ENCODE data around the gene TPSAB1.

The TPSAB1 gene

GRCh38 chr16:1214719-1215118 is 25.8 kb upstream of the TPSAB1 start:
- TF ChIP-seq, protein P1, sequence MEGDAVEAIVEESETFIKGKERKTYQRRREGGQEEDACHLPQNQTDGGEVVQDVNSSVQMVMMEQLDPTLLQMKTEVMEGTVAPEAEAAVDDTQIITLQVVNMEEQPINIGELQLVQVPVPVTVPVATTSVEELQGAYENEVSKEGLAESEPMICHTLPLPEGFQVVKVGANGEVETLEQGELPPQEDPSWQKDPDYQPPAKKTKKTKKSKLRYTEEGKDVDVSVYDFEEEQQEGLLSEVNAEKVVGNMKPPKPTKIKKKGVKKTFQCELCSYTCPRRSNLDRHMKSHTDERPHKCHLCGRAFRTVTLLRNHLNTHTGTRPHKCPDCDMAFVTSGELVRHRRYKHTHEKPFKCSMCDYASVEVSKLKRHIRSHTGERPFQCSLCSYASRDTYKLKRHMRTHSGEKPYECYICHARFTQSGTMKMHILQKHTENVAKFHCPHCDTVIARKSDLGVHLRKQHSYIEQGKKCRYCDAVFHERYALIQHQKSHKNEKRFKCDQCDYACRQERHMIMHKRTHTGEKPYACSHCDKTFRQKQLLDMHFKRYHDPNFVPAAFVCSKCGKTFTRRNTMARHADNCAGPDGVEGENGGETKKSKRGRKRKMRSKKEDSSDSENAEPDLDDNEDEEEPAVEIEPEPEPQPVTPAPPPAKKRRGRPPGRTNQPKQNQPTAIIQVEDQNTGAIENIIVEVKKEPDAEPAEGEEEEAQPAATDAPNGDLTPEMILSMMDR (IDR thresholded peaks at IDR 0.05; ENCODE audit: borderline replicate concordance, control extremely low read depth, extremely low read depth, insufficient read depth, missing control alignments) = no peak
- in situ Hi-C loops (cut with MboI; ENCODE audit: low sequenced_read_pairs, unreplicated experiment) = loop anchor here (25.0 kb wide), 1 partner anchor 98 kb away; the partner anchor contains the start of gene UBE2I
- DNase-seq (ENCODE audit: low spot score) = no peak

GRCh38 chr16:1215574-1216295 is 24.8 kb upstream of the TPSAB1 start:
- no peak for DNase-seq (ENCODE audit: low spot score)
- in situ Hi-C loops (cut with MboI; ENCODE audit: low sequenced_read_pairs, unreplicated experiment) = loop anchor here (25.0 kb wide), 1 partner anchor 97 kb away; the partner anchor contains the start of gene UBE2I

GRCh38 chr16:1216296-1216619 is 24.2 kb upstream of the TPSAB1 start:
- in situ Hi-C loops (cut with MboI; ENCODE audit: low sequenced_read_pairs, unreplicated experiment) = loop anchor here (25.0 kb wide), 1 partner anchor 96 kb away; the partner anchor contains the start of gene UBE2I
- DNase-seq (ENCODE audit: low spot score) = no peak
- TF ChIP-seq, protein P1 (IDR thresholded peaks at IDR 0.05; ENCODE audit: borderline replicate concordance, control extremely low read depth, extremely low read depth, insufficient read depth, missing control alignments) = no peak

More at GRCh38 chr16:1215574-1216295, 24.8 kb upstream of the TPSAB1 start:
- TF ChIP-seq, protein P1 (IDR thresholded peaks at IDR 0.05; ENCODE audit: borderline replicate concordance, control extremely low read depth, extremely low read depth, insufficient read depth, missing control alignments) = no peak

DNA sequence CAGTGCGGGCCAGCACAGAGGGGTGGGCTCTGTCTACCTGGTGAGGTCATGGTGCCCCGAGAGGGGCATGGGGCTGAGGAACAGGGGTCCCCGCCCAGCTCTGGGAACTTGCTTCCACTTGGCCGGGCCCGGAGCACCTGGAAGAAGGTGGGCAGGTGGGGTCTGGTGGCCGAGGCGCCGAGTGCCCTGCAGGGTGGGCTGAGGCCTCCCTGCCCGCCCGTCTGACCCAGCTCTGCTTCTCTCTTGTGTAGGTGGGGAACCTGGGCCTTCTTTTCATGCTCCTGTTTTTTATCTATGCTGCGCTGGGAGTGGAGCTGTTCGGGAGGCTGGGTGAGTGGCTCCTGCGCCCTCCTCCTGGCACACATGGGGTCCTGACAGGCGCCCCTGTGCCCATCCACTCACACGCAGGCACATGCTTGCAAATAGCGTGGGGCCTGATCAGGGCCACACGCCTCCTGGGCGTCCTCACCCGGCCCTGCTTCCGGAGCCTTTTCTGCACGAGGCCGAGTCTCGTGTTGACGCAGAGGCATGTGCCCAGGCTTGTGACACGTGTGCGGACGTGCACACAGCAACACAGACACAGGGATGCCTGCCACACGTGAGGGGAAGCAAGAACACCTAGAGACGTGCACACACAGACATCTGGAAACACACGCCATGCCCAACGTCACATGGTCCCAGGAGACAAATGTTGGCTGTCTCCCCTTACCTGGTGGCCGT is 23.7 kb upstream of the TPSAB1 start:
- in situ Hi-C loops (cut with MboI; ENCODE audit: low sequenced_read_pairs, unreplicated experiment) = loop anchor here (25.0 kb wide), 1 partner anchor 95 kb away; the partner anchor contains the start of gene UBE2I
- TF ChIP-seq, protein P1 (IDR thresholded peaks at IDR 0.05; ENCODE audit: borderline replicate concordance, control extremely low read depth, extremely low read depth, insufficient read depth, missing control alignments) = no peak

DNA sequence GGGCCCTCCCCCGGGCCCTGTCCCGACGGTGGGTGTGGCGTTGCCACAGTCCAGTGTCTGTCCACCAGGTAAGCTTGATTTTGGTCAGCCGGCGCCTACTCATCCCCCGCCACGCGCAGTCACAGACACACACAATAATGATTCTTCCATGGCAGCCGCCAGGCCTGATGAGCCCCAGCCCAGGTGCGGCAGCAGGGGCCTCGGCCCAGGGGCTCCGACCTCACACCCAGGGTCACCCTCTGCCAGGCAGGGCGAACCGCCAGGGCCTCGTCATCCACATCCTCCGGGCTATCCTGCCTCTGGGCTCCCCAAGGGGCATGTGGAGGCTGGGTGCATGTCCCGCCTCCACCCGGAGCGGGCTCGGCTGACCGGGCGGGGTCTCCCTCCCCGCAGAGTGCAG is 23.0 kb upstream of the TPSAB1 start:
- TF ChIP-seq, protein P1 (IDR thresholded peaks at IDR 0.05; ENCODE audit: borderline replicate concordance, control extremely low read depth, extremely low read depth, insufficient read depth, missing control alignments) = no peak
- in situ Hi-C loops (cut with MboI; ENCODE audit: low sequenced_read_pairs, unreplicated experiment) = loop anchor here (25.0 kb wide), 1 partner anchor 95 kb away; the partner anchor contains the start of gene UBE2I
- no peak for DNase-seq (ENCODE audit: low spot score)

More for the DNA sequence above, 23.7 kb upstream of the TPSAB1 start:
- DNase-seq (ENCODE audit: low spot score) = no peak

DNA sequence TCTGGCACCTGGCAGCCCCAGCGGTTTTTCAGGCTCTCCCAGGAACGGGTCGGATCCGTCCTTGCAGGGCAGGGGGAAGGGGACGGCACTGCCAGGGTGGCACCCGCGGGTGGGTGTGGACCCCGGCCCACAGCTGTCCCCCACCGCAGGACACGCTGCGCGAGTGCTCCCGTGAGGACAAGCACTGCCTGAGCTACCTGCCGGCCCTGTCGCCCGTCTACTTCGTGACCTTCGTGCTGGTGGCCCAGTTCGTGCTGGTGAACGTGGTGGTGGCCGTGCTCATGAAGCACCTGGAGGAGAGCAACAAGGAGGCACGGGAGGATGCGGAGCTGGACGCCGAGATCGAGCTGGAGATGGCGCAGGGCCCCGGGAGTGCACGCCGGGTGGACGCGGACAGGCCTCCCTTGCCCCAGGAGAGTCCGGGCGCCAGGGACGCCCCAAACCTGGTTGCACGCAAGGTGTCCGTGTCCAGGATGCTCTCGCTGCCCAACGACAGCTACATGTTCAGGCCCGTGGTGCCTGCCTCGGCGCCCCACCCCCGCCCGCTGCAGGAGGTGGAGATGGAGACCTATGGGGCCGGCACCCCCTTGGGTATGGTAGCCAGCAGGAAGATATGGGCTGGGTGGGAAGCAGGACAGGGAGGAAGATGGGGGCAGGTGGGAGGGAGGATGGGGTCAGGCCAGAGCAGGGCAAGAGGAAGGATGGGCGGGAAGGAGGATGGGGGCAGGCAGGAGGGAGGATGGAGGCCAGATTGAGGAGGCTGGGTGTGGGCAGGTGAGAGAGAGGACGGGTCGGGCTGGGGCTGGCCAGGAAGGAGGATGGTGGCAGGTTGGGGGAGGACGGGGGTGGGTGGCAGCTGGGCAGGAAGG is 22.2 kb upstream of the TPSAB1 start:
- DNase-seq (ENCODE audit: low spot score) = no peak
- in situ Hi-C loops (cut with MboI; ENCODE audit: low sequenced_read_pairs, unreplicated experiment) = loop anchor here (25.0 kb wide), 1 partner anchor 94 kb away; the partner anchor contains the start of gene UBE2I
- TF ChIP-seq, protein P1 (IDR thresholded peaks at IDR 0.05; ENCODE audit: borderline replicate concordance, control extremely low read depth, extremely low read depth, insufficient read depth, missing control alignments) = no peak

All from GM13976 (cell line).